Measurements from ENCODE around the gene TTYH3. TPM values are rescaled to one million over a fixed set of nuclear protein-coding genes. Genes with fewer than 3 reads are reported as not detected.

TTYH3 gene
- total RNA-seq, 4 donors from 2014 or later = 16.7 to 23.8 (median 21.4) TPM

GRCh38 chr7:2652736-2653060 lies 20.9 kb downstream of the TTYH3 start:
- intact Hi-C loops (cut with DNase I) = no loop called here
- H3K9me3 ChIP-seq = no peaks in the 10 kb centered on the region
- WGBS, 2 donors = 96 to 98% methylated on average over 6 to 7 of the region's 12 CpGs
- H3K4me1 ChIP-seq = no peaks in the 10 kb centered on the region
- no peak for DNase-seq
- H3K4me3 ChIP-seq (replicated peaks in 1 of 3) = no peak overlapping the region
- no peak overlapping the region for H3K27ac ChIP-seq
- H3K27me3 ChIP-seq = no peaks in the 10 kb centered on the region
- H3K36me3 ChIP-seq = peaks cover 25 to 28% of the 10 kb centered on the region in 2 donors
- TF ChIP-seq CTCF (IDR thresholded peaks at IDR 0.05) = no peak
- no peak for TF ChIP-seq POLR2A (IDR thresholded peaks at IDR 0.05)

- Histone ChIP-seq H3K27ac (no peak overlapping the region), H3K4me1 (no peaks in the 10 kb centered on the region), H3K27me3 (no peaks in the 10 kb centered on the region), H3K36me3 (peaks cover 22 to 23% of the 10 kb centered on the region in 2 donors), H3K4me3 (replicated peaks in 1 of 3) (no peak overlapping the region), H3K9me3 (no peaks in the 10 kb centered on the region)
- intact Hi-C loops (cut with DNase I) = no loop called here
- no peak for TF ChIP-seq POLR2A (IDR thresholded peaks at IDR 0.05)
- TF ChIP-seq CTCF (IDR thresholded peaks at IDR 0.05) = no peak
- no peak for DNase-seq
- 54 to 76% methylated on average over 5 of the region's 5 CpGs for WGBS, 2 donors
Measured at GRCh38 chr7:2654059-2654458, 22.3 kb downstream of the TTYH3 start.

GRCh38 chr7:2655870-2656614 lies 24.3 kb downstream of the TTYH3 start:
- no peak overlapping the region for H3K4me3 ChIP-seq (replicated peaks in 1 of 3)
- intact Hi-C loops (cut with DNase I) = no loop called here
- H3K9me3 ChIP-seq = no peaks in the 10 kb centered on the region
- TF ChIP-seq CTCF (IDR thresholded peaks at IDR 0.05) = no peak
- TF ChIP-seq POLR2A (IDR thresholded peaks at IDR 0.05) = no peak
- H3K36me3 ChIP-seq = peaks cover 18 to 22% of the 10 kb centered on the region in 2 donors
- no peaks in the 10 kb centered on the region for H3K4me1 ChIP-seq
- DNase-seq = no peak
- 95 to 96% methylated on average over 8 to 27 of the region's 29 CpGs for WGBS, 2 donors
- no peak overlapping the region for H3K27ac ChIP-seq
- H3K27me3 ChIP-seq = no peaks in the 10 kb centered on the region

GRCh38 chr7:2657208-2657607 lies 25.4 kb downstream of the TTYH3 start:
- peaks cover 16% of the 10 kb centered on the region in 2 donors for H3K36me3 ChIP-seq
- H3K4me1 ChIP-seq = no peaks in the 10 kb centered on the region
- H3K27ac ChIP-seq = no peak overlapping the region
- DNase-seq = no peak
- no peaks in the 10 kb centered on the region for H3K27me3 ChIP-seq
- intact Hi-C loops (cut with DNase I) = no loop called here
- no peaks in the 10 kb centered on the region for H3K9me3 ChIP-seq
- H3K4me3 ChIP-seq (replicated peaks in 1 of 3) = no peak overlapping the region
- TF ChIP-seq POLR2A (IDR thresholded peaks at IDR 0.05) = no peak
- no peak for TF ChIP-seq CTCF (IDR thresholded peaks at IDR 0.05)
- WGBS, 2 donors = 95 to 98% methylated on average over 2 of the region's 2 CpGs

- TF ChIP-seq POLR2A (IDR thresholded peaks at IDR 0.05) = no peak
- no peak for TF ChIP-seq CTCF (IDR thresholded peaks at IDR 0.05)
- DNase-seq = no peak
- 96 to 97% methylated on average over 5 to 17 of the region's 33 CpGs for WGBS, 2 donors
- intact Hi-C loops (cut with DNase I) = no loop called here
- peaks cover 13 to 15% of the 10 kb centered on the region in 2 donors for H3K36me3 ChIP-seq
- no peak overlapping the region for H3K4me3 ChIP-seq (replicated peaks in 1 of 3)
- no peaks in the 10 kb centered on the region for H3K9me3 ChIP-seq
- H3K27ac ChIP-seq = no peak overlapping the region
- no peaks in the 10 kb centered on the region for H3K4me1 ChIP-seq
- no peaks in the 10 kb centered on the region for H3K27me3 ChIP-seq
Measured at GRCh38 chr7:2657920-2658671, 26.3 kb downstream of the TTYH3 start.

Measured in thyroid gland (tissue), 4 donors.